Measurements from ENCODE around the gene PDE6A.

- TF ChIP-seq, protein P1, sequence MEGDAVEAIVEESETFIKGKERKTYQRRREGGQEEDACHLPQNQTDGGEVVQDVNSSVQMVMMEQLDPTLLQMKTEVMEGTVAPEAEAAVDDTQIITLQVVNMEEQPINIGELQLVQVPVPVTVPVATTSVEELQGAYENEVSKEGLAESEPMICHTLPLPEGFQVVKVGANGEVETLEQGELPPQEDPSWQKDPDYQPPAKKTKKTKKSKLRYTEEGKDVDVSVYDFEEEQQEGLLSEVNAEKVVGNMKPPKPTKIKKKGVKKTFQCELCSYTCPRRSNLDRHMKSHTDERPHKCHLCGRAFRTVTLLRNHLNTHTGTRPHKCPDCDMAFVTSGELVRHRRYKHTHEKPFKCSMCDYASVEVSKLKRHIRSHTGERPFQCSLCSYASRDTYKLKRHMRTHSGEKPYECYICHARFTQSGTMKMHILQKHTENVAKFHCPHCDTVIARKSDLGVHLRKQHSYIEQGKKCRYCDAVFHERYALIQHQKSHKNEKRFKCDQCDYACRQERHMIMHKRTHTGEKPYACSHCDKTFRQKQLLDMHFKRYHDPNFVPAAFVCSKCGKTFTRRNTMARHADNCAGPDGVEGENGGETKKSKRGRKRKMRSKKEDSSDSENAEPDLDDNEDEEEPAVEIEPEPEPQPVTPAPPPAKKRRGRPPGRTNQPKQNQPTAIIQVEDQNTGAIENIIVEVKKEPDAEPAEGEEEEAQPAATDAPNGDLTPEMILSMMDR (IDR thresholded peaks at IDR 0.05; ENCODE audit: low read depth, low read length), result no peak
- TF ChIP-seq EZH2phosphoT487 (IDR thresholded peaks at IDR 0.05; ENCODE audit: low read depth), result no peak
These were observed 28.1 kb downstream of the PDE6A start for GRCh38 chr5:149916334-149917072.
